ENCODE data around the gene CCDC34.
"Not testable (repeated sequence)": the region's sequence is repeated elsewhere in the genome, so short reads cannot be mapped to it uniquely, and the experiment has no call there.

CCDC34 gene

GRCh38 chr11:27347359-27348339 lies 15.4 kb downstream of the CCDC34 start:
- DNase-seq, result no peak

GRCh38 chr11:27339941-27340340 lies 23.1 kb downstream of the CCDC34 start:
- no peaks in the 10 kb centered on the region for H3K36me3 Mint-ChIP-seq (ENCODE audit: insufficient read depth)
- no peak overlapping the region for H3K27ac Mint-ChIP-seq
- no peaks in the 10 kb centered on the region for H3K27me3 Mint-ChIP-seq
- no peak overlapping the region for H3K4me3 Mint-ChIP-seq
- ATAC-seq (replicated peaks) (no peak), DNase-seq (no peak)
- no peaks in the 10 kb centered on the region for H3K9me3 Mint-ChIP-seq
- H3K4me1 Mint-ChIP-seq (ENCODE audit: low read depth in 2 of 2), result no peaks in the 10 kb centered on the region

More at GRCh38 chr11:27347359-27348339, 15.4 kb downstream of the CCDC34 start:
- Mint-ChIP-seq H3K36me3 (ENCODE audit: insufficient read depth) (no peaks in the 10 kb centered on the region), H3K27ac (no peak overlapping the region), H3K4me1 (ENCODE audit: low read depth in 2 of 2) (no peaks in the 10 kb centered on the region), H3K4me3 (no peak overlapping the region), H3K27me3 (no peaks in the 10 kb centered on the region), H3K9me3 (no peaks in the 10 kb centered on the region)
- ATAC-seq (replicated peaks), result no peak

GRCh38 chr11:27334764-27335163 lies 28.3 kb downstream of the CCDC34 start:
- ATAC-seq (replicated peaks); DNase-seq; H3K27ac Mint-ChIP-seq; H3K27me3 Mint-ChIP-seq; H3K4me1 Mint-ChIP-seq (ENCODE audit: low read depth in 2 of 2); H3K36me3 Mint-ChIP-seq (ENCODE audit: insufficient read depth); H3K4me3 Mint-ChIP-seq; H3K9me3 Mint-ChIP-seq: not testable (repeated sequence)

DNA sequence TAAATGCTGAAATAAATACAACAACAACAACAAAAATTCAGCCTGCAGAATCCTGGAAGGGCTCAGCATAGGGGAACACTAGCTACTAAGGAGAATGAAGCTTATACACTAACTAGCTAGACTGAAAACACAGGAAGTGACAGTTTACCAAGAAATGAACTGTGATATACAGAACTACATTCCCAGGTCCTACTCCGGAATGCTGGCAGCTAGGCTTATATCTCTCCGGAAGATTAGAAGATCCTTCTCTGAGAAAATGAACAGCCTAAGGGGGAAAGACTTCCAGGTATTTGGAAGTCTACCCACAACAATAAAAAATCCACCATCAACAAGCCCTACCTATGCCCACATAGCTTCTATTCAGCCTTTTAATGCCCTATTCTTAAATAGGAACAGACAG lies 31.0 kb downstream of the CCDC34 start:
- Mint-ChIP-seq H3K27me3 (no peaks in the 10 kb centered on the region), H3K4me3 (no peak overlapping the region), H3K36me3 (ENCODE audit: insufficient read depth) (no peaks in the 10 kb centered on the region), H3K27ac (no peak overlapping the region), H3K9me3 (no peaks in the 10 kb centered on the region), H3K4me1 (ENCODE audit: low read depth in 2 of 2) (peaks cover 0 to 4% of the 10 kb centered on the region in 2 donors)
- ATAC-seq (replicated peaks) (no peak), DNase-seq (no peak)

DNA sequence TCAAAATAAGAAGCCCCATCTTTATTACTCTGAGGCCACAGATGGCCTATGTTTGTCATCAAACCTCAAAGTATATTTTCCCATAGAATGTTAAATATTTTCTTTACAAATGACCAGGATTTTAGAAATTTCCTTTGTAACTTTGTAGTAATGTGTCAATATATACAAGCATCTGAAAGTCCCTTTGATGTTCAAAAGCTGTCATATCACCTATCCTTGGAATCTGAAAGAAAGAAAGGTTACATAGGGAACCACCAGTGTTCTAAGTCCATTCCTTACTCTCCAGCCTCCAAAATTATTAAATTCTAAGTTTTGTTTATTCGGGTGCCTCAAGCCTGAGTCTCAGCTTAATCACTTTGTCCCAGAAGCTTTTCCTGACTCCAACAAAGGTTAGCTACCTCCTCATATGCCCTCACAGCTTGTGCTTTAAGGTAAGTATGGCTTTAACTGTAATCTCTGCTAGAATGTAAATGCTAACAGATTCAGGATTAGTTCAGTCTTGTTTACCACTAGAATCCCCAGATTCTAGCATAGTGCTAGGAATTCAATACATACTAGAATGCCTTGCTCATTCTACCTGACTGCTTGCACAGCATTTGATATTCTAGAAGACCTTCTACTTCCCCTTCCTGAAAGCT lies 32.3 kb downstream of the CCDC34 start:
- Mint-ChIP-seq H3K27ac (no peak overlapping the region), H3K4me1 (ENCODE audit: low read depth in 2 of 2) (peaks cover 0 to 4% of the 10 kb centered on the region in 2 donors), H3K27me3 (no peaks in the 10 kb centered on the region), H3K36me3 (ENCODE audit: insufficient read depth) (no peaks in the 10 kb centered on the region), H3K4me3 (no peak overlapping the region), H3K9me3 (no peaks in the 10 kb centered on the region)
- no peak for ATAC-seq (replicated peaks)
- no peak for DNase-seq

DNA sequence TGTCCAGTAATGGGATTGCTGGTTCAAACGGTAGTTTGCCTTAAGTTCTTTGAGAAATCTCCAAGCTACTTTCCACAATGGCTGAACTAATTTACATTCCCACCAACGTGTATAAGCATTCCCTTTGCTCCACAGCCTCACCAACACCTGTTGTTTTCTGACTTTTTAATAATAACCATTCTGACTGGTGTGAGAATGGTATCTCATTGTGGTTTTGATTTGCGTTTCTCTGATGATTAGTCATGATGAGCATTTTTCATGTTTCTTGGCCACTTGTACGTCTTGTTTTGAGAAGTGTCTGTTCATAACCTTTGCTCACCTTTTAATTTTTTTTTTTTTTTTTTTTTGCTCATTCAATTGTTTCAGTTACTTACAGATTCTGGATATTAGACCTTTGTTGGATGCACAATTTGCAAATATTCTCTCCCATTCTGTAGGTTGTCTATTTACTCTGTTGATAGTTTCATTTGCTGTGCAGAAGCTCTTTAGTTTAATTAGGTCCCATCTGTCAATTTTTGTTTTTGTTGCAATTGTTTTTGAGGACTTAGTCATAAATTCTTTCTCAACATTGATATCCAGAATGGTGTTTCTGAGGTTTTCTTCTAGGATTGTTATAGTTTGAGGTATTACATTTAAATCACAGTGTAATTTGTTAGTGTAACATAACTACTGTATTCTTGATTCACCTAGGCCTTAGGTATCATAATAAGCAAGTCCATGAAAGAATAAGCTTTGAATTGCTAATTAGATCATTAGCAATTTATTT lies 33.0 kb downstream of the CCDC34 start:
- Mint-ChIP-seq H3K27me3 (no peaks in the 10 kb centered on the region), H3K27ac (no peak overlapping the region), H3K36me3 (ENCODE audit: insufficient read depth) (no peaks in the 10 kb centered on the region), H3K4me1 (ENCODE audit: low read depth in 2 of 2) (peaks cover 0 to 4% of the 10 kb centered on the region in 2 donors), H3K9me3 (no peaks in the 10 kb centered on the region), H3K4me3 (no peak overlapping the region)
- DNase-seq (no peak), ATAC-seq (replicated peaks) (no peak)

DNA sequence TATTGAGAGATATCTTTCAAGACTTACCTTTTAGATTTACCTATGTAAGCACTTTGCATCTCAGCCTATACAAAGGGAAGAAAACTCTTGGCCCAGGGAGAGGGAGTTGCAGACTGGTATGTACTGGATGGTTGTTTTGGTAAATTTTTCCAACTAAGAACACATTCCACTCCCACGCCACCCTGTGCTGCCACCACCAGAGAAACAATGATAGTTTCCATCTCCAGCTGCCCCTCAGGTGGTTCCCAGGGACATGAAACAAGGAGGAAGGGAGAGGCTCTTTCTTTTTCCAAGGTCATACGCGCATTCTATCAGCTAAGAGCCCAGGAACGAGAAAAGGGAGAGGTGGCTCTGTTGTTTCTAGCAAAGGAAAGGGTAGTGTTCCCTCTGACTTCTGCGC lies 34.4 kb downstream of the CCDC34 start:
- Mint-ChIP-seq H3K36me3 (ENCODE audit: insufficient read depth) (no peaks in the 10 kb centered on the region), H3K4me1 (ENCODE audit: low read depth in 2 of 2) (peaks cover 0 to 4% of the 10 kb centered on the region in 2 donors), H3K4me3 (no peak overlapping the region), H3K27ac (no peak overlapping the region), H3K27me3 (no peaks in the 10 kb centered on the region), H3K9me3 (no peaks in the 10 kb centered on the region)
- ATAC-seq (replicated peaks) (no peak), DNase-seq (no peak)

- not testable (repeated sequence) for H3K36me3 Mint-ChIP-seq (ENCODE audit: insufficient read depth); DNase-seq; H3K27ac Mint-ChIP-seq; H3K9me3 Mint-ChIP-seq; H3K27me3 Mint-ChIP-seq; ATAC-seq (replicated peaks); H3K4me3 Mint-ChIP-seq; H3K4me1 Mint-ChIP-seq (ENCODE audit: low read depth in 2 of 2)
Observed at GRCh38 chr11:27327064-27327463, 36.0 kb downstream of the CCDC34 start.

GRCh38 chr11:27322196-27322595 lies 40.8 kb downstream of the CCDC34 start:
- not testable (repeated sequence) for H3K27ac Mint-ChIP-seq; H3K9me3 Mint-ChIP-seq; H3K36me3 Mint-ChIP-seq (ENCODE audit: insufficient read depth); H3K4me3 Mint-ChIP-seq; ATAC-seq (replicated peaks); DNase-seq; H3K4me1 Mint-ChIP-seq (ENCODE audit: low read depth in 2 of 2); H3K27me3 Mint-ChIP-seq

DNA sequence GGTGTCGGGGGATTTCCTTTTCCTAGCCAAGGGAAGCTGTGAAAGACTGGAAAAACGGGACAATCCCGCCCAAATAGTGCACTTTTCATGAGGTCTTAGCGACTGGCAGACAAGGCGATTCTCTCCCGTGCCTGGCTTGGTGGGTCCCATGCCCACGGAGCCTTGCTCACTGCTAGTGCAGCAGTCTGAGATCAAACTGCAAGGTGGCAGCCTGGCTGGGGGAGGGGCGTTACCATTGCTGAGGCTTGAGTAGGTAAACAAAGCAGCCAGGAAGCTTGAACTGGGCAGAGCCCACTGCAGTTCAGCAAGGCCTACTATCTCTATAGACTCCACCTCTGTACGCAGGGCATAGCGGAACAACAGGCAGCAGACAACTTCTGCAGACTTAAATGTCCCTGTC lies 41.7 kb downstream of the CCDC34 start:
- H3K4me1 Mint-ChIP-seq (ENCODE audit: low read depth in 2 of 2); H3K4me3 Mint-ChIP-seq; DNase-seq; H3K27ac Mint-ChIP-seq; H3K9me3 Mint-ChIP-seq; H3K36me3 Mint-ChIP-seq (ENCODE audit: insufficient read depth); H3K27me3 Mint-ChIP-seq; ATAC-seq (replicated peaks): not testable (repeated sequence)

DNA sequence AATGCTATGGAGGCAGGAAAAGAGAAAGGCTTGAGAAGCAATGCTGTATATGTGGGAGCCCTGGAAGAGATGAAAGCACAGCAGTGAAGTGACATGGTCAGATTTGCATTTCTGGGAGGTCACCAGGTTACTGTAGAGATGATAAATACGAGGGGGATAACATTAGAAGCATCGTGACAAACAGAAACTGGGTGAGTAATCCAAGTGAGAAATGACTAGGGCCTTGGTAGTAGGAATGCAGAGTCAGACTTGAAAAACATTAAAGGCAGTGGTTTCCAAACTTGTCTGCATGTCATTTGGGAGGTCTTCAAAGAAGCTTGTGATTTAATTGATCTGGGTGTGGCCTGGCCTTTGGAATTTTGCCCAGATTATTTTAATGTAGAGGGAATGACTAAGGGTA lies 43.9 kb downstream of the CCDC34 start:
- Mint-ChIP-seq H3K27ac (no peak overlapping the region), H3K9me3 (no peaks in the 10 kb centered on the region), H3K27me3 (peaks cover 0 to 5% of the 10 kb centered on the region in 2 donors), H3K4me1 (ENCODE audit: low read depth in 2 of 2) (peaks cover 0 to 7% of the 10 kb centered on the region in 2 donors), H3K36me3 (ENCODE audit: insufficient read depth) (no peaks in the 10 kb centered on the region), H3K4me3 (no peak overlapping the region)
- ATAC-seq (replicated peaks) (no peak), DNase-seq (no peak)

- DNase-seq, result no peak
- peaks cover 0 to 5% of the 10 kb centered on the region in 2 donors for H3K27me3 Mint-ChIP-seq
- H3K27ac Mint-ChIP-seq, result no peak overlapping the region
- H3K4me1 Mint-ChIP-seq (ENCODE audit: low read depth in 2 of 2), result peaks cover 0 to 7% of the 10 kb centered on the region in 2 donors
- no peaks in the 10 kb centered on the region for H3K36me3 Mint-ChIP-seq (ENCODE audit: insufficient read depth)
- no peak for ATAC-seq (replicated peaks)
- no peak overlapping the region for H3K4me3 Mint-ChIP-seq
- no peaks in the 10 kb centered on the region for H3K9me3 Mint-ChIP-seq
Observed at GRCh38 chr11:27317751-27318150, 45.3 kb downstream of the CCDC34 start.

- Mint-ChIP-seq H3K4me1 (ENCODE audit: low read depth in 2 of 2) (peaks cover 0 to 7% of the 10 kb centered on the region in 2 donors), H3K4me3 (no peak overlapping the region), H3K36me3 (ENCODE audit: insufficient read depth) (no peaks in the 10 kb centered on the region), H3K27ac (no peak overlapping the region), H3K27me3 (peaks cover 0 to 5% of the 10 kb centered on the region in 2 donors), H3K9me3 (no peaks in the 10 kb centered on the region)
- no peak for ATAC-seq (replicated peaks)
- DNase-seq, result no peak
Observed at GRCh38 chr11:27315836-27316235, 47.2 kb downstream of the CCDC34 start.

All from effector memory CD8-positive, alpha-beta T cell (primary cell).